GM18907 (cell line): ENCODE measurements around the gene HLA-DQB2.
"Not testable (repeated sequence)": the region's sequence is repeated elsewhere in the genome, so short reads cannot be mapped to it uniquely, and the experiment has no call there.

Experiments used
- ATAC-seq: cut with Tn5 transposase; IDR thresholded peaks from one replicate; pipeline ENCODE4 v1.9.1; 2021; ENCODE audit warnings: mild to moderate bottlenecking, moderate library complexity; ENCODE audit not compliant: unreplicated experiment

Gene HLA-DQB2

GRCh38 chr6:32745649-32746048, 17.7 kb downstream of the HLA-DQB2 start:
- not testable (repeated sequence) for ATAC-seq

- no peak for ATAC-seq
Measured at GRCh38 chr6:32744776-32745175, 18.6 kb downstream of the HLA-DQB2 start.

GRCh38 chr6:32742374-32742773, 21.0 kb downstream of the HLA-DQB2 start:
- no peak for ATAC-seq

DNA sequence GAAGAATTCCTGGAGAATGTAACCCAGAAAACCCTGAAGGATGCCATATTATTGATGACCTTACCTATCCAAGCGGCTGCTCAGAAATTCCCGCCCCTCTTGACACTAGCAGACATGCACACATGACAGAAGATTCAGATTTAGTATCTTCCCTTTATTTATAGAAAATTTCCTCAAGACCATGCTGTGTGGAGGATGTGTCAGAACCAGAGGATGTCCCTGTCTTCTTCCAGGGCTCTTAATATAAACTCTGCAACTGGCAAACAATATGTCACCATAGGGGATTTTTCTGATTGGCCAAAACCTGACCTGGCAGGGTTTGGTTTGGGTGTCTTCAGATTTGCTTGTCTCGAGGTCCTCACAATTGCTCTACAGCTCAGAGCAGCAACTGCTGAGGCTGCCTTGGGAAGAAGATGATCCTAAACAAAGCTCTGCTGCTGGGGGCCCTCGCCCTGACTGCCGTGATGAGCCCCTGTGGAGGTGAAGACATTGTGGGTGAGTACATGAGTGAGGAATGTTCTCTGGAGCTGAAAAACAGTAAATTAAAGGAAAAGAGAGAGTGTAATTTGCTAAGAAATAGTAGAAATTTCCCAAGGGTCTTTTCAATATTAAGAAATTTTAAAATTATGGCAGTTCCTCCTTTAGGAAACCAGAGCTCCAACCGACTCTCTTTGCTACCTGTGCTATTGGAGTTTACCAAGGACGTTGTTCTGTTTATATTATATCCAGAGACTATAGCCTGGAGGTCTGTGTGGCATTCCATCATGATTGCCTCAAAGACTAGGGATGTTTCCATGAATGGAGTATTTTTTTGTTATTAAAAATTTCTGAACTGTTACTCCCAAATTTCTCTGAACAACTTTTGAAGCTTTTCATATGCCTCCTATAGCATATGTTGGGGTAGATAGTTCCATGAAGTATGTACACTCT, 22.0 kb downstream of the HLA-DQB2 start, which contains the start of gene HLA-DQA2:
Gene HLA-DQA2 (plus strand): TSS at position 361 of the 930 bp plus-strand sequence. CDS start 53 bp downstream, at position 414.
- ATAC-seq, result no peak

GRCh38 chr6:32738126-32738525, 25.2 kb downstream of the HLA-DQB2 start:
- ATAC-seq, result no peak

- no peak for ATAC-seq
Measured at GRCh38 chr6:32718879-32719278, 44.5 kb downstream of the HLA-DQB2 start.

DNA sequence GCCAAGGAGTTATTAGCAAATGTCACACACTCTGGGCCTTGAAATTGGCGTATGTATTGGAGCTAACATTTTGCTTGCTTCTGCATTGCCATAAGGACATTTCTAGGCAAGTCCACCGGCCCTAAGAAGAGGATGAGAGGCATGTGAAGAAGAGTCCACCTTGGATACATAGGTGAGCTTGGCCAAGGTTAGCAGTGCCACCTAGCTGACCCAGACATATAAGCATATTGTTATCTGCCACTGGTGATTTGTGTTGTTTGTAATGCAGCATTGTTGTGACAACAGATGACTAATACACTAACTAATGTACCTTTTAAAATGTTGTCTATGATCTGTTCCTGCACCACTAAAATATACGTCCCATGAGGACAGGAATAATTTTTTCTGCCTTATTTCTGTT, 46.9 kb downstream of the HLA-DQB2 start:
- no peak for ATAC-seq

DNA sequence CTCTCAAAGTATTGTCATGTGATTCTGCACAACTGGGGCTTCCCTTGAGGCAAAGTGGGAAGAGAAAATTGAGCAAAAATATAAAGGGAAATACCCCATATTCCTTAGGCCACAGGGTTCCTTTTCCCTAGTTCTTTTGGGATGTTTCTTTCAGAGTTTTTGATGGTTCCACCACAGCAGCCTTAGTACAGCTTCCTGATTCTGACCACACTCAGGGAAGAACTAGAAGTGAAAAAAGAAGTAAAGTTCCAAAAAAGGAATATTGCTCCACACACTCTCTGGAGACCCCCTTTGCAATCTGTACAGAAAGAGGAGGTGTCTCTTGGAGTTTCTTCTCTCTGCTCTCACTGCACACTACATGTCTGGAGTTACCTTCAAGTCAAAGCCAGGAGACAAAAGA, 50.1 kb downstream of the HLA-DQB2 start:
- ATAC-seq, result no peak

- ATAC-seq, result no peak
Measured at GRCh38 chr6:32709625-32710024, 53.7 kb downstream of the HLA-DQB2 start.
